GM21360 (cell line): ENCODE measurements around the gene TBX10.

ENCODE experiments used
- ATAC-seq: cut with Tn5 transposase; IDR thresholded peaks from one replicate; pipeline ENCODE4 v1.9.1; 2021; ENCODE audit warnings: mild to moderate bottlenecking, moderate library complexity; ENCODE audit not compliant: unreplicated experiment

The TBX10 gene

DNA sequence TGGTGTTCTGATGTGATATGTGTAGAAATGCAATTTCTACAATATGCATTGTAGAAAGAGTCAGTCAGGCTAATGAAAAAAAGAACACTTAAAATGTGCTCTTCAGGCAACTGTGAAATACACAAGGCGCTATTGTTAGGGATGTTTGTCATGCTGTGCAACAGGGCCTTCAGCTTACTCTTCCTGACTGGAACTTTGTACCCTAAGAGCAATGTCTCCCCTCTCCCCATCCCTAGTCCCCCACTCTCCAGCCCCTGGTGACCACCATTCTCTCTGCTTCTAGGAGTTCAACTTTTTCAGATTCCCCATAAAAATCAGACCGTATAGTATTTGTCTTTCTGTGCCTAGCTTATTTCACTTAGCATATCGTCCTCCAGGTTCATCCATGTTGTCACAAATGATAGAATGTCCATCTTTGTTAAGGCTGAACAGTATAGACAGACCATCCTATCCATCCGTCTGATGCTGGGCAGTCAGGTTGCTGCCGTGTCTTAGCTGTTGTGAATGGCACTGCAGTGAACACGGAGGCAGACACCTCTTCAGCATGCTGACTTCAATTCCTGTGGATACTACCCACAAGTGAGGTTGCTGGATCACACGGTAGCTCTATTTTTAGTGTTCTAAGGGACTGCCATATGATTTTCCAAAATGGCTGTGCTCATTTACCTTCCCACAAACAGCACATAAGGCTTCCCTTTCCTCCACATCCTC, 22.2 kb downstream of the TBX10 start:
- ATAC-seq, result no peak

DNA sequence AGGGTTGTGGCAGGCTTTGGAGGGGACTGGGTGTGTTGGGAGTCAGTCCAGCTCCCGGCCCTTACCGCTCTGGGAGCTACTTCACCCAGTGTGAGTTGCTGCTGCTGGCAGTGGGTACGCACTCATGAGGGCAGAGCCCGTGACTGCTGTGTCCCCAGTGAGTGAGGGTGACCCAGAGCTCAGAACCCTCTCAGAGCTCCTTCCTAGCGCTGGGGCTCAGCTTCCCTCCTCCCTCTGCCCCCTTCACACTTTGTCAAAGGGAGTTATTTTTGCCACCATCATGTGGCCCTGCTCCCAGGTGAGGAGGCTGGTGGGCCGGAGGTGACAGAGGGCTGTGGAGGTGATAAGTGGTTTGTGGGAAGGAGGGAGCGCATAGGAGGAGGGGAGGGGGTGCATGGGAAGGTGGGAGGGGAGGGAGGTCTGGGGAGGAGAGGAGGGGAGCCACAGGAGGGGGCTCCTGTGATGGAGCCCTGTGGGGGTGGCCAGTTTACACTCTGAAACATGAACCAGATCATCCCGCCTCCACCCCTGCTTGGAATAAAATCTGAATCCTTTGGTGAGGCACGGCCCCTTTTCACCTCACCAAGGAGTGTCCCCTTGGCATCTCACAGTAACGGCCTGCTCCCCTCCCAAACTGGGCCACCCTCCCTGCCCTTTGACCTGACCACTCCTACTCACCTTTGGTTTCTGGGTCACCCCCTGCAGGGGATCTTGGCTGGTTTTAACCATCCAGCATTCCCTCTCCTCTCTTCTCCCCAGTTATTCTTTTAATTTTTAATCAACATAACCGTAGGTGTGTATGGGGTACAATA, 22.9 kb downstream of the TBX10 start:
- no peak for ATAC-seq

- ATAC-seq, result no peak
Measured at GRCh38 chr11:67615728-67616430, 23.7 kb downstream of the TBX10 start.

GRCh38 chr11:67614730-67615714, 24.5 kb downstream of the TBX10 start:
- no peak for ATAC-seq

DNA sequence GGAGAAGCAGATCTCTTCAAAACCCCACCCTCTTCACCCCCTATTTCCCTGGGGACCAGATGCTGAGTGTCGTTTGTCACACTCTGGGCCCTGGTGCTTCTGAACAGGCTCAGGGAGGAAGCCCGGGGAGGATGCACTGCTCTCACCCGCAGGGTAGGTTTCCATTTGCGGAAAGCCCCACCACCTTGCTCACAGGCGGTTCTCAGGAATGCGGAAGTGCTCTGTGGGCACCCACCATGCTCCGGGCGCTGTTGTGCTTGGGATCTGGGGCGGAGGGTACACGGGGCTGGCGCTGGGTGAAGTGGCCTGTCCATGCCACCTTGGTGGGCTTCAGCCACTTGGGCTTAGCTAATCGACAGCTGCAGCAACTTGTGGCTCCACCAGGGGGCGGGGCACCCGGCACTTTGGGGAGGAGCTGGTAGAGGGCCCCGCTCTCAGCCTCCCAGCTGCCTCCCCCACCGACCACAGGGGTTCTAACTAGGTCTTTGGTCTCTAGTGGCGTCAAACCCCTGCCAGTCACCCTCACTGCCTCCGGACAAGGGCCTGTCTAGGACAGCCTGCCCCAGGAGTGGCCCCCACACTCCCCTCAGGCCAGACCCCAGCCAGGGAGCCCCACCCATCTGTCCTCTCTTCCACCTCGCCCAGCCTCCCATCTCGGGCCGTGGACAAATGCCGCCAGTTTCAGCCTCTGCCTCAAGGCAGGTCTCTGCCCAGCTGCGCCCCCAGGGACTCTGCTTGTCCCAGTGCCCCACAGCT, 25.4 kb downstream of the TBX10 start:
- peak; percentile 70 for ATAC-seq

DNA sequence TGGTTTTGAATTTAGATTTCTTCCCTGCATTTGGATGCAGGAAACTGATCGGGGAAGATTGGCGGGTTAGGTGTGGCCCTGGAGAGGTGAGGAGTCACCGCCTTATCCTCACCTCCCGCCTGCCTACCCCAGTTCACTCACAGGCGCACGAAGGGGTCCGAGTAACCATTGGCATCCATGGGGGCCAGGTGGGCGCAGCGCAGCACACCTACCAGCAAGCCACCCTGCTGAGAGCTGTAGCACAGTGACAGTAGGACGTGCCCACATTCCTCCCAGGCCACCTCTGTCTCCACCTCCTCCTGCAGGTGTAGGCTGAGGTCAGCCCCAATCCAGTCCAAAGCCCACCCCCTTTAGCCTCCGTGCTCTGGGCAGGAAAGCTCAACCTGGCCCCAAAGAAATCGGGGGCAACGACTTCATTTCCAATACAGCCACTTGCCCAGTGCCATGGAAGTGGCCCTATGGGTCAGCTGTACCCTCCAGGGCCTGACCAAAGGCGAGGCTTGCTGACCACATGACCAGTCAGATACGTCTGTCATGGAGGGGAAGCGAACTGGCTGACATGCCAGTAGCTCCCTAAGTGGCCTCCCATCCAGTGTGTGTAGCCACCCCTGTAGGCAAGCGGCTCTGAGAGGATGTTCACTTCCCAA, 26.1 kb downstream of the TBX10 start:
- no peak for ATAC-seq

GRCh38 chr11:67612751-67613150, 26.8 kb downstream of the TBX10 start:
- no peak for ATAC-seq

- ATAC-seq, result no peak
Measured at GRCh38 chr11:67611704-67612587, 27.6 kb downstream of the TBX10 start.

- no peak for ATAC-seq
Measured at GRCh38 chr11:67611165-67611564, 28.4 kb downstream of the TBX10 start.

DNA sequence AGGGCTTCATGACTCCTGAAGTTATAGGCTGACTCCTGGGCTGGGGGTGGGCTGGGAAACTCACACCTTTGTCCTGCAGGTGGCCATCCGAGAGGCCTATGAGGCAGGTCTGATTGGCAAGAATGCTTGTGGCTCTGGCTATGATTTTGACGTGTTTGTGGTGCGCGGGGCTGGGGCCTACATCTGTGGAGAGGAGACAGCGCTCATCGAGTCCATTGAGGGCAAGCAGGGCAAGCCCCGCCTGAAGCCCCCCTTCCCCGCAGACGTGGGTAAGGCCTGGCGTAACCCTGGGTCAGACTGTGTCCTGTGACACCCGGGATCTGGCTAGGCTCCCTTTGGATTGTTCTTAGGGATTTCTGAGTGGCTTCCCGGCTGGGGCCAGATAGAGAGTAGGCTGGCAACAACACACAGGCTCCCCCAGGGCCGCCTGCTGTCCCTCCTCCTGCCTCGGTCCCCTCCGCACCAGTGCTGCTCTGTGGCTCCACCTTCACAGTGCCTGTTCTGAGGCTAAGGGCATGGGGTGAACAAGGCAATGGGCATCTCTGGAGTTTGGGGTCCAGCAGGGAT, 29.2 kb downstream of the TBX10 start:
- ATAC-seq, result no peak

- no peak for ATAC-seq
Measured at GRCh38 chr11:67609316-67609715, 30.2 kb downstream of the TBX10 start.

DNA sequence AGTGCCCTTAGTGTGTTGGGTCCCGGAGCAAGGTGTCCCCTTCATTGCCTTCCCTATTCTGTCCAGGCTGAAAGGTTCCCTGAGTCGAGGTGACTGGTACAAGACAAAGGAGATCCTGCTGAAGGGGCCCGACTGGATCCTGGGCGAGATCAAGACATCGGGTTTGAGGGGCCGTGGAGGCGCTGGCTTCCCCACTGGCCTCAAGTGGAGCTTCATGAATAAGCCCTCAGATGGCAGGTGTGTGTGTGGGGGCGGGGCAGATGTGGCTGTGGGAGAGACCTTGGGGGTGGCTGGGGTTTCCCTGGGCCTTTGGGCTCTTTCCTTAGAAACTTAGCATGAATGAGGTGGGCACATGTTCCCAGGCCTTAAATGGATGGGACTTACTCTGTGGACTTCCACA, 31.1 kb downstream of the TBX10 start:
- ATAC-seq, result no peak

GRCh38 chr11:67607507-67607906, 32.1 kb downstream of the TBX10 start:
- ATAC-seq, result no peak

DNA sequence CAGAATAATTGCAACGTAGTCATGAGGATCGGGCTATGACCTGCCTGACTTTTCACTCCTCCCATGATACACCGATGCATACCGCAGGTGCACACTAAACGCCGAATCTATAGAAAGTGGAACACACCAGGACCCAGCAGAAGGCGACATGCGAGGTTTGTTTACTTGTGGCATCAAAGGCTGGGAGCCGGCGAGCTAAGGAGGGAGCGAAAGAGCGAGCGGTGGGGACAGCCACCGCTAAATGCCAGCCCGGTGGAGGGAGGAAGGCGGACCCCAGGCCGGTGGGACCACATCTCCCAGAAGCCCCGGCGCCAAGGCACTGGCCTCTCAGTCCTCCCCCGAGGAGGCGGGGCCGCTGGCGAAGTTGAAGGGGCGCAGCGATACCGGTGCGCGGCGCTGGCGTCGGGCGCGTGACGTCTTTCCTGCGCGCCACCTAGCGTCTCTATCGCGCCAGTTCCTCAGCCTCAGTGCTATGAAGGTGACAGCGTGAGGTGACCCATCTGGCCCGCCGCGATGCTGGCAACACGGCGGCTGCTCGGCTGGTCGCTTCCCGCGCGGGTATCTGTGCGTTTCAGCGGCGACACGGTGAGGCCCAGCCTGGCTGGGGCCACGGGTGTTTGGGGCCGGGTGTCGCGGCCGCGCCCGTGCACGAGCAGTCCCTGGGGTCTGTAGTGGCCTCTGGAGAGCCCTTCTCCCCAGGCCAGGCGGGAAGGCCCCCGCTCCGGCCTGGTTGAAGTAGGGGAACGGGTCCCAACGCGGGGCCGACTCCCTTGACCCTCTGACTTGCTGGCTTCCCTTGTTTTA, 32.9 kb downstream of the TBX10 start, which contains the start of gene NDUFV1:
NDUFV1 (plus strand) TSS at position 445 of the 804 bp plus-strand sequence; CDS start at position 514, 69 bp downstream.
- peak; percentile 87 for ATAC-seq

GRCh38 chr11:67606093-67606491, 33.5 kb downstream of the TBX10 start:
- no peak for ATAC-seq

DNA sequence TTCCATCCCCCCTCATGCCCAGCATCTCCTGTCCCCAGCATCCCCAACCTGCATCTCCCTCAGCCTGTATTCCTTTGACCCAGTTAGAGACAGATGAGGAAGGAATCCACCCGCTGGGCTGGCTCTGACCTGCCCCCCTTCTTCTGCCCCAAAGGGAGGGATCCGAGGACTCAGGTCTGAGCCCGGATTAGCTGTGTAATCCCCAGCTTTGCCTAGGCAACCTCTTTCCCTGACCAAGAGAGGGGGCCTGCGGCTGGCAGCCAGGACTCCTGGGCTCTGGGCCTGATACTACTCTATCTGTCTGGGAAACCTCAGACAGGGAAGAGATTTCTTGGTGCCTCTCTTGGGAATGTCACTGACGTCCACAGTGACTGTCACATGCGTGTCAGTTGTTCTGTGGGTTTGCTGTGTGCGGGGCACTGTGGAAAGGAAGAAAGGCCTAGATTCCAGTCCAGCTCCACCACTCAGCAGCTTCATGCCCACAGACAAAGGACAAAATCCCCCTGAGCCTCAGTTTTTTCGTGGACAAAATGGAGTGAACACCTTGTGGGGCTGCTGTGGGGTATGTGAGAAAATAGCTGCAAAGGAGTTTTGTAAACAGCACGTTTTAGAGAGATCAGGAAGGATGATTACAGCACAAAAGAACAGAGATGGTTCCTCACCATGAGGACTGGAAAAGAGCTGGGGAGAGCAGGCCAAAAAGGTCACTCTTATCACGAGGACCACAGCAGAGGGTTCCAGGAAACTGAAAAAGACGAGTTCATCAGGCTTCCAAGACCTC, 34.1 kb downstream of the TBX10 start:
- ATAC-seq, result no peak
